H1 (cell line): ENCODE measurements around the gene MYOZ2. TPM values are rescaled to one million over a fixed set of nuclear protein-coding genes. Genes with fewer than 3 reads are reported as not detected.

Experiments
- CTCF ChIA-PET: fragments of 300-600 bp; sonication (Branson Sonifier 250); formaldehyde crosslinking; loops from one replicate; lab custom pipeline; 2021; ENCODE audit not compliant: partially characterized antibody; lab: Charles Lee
- POLR2A ChIA-PET: fragments of 300-600 bp; sonication (Branson Sonifier 250); formaldehyde crosslinking; loops from one replicate; lab custom pipeline; 2021; ENCODE audit warnings: inconsistent platforms; ENCODE audit not compliant: partially characterized antibody; lab: Charles Lee
- DNase-seq, 2 experiments: peaks; one replicate each; pipeline versions ENCODE4 v3.0.0 to v3.0.0-alpha.2; 2010 to 2022; ENCODE audit warnings: low spot score in 2 of 2, low read depth in 1 of 2, mixed read lengths in 1 of 2
- FAIRE-seq: peaks from 2 replicates; lab custom pipeline; 2011; peaks lifted over from hg19 to GRCh38; lab: Jason Lieb, UNC
- H2AFZ ChIP-seq: 2 replicates; pipeline ENCODE4 v1.8.1; 2012; ENCODE audit warnings: low read length, inconsistent platforms
- H2AK5ac ChIP-seq: 2 replicates; pipeline ENCODE4 v1.6.1; 2013; ENCODE audit warnings: low read depth, low read length
- H2BK120ac ChIP-seq: replicated peaks from 2 replicates; pipeline ENCODE3; 2013; ENCODE audit warnings: low read depth, low read length, inconsistent platforms
- H2BK12ac ChIP-seq: 2 replicates; pipeline ENCODE4 v1.6.1; 2013; ENCODE audit warnings: low read depth, low read length
- H2BK15ac ChIP-seq: 2 replicates; pipeline ENCODE4 v1.6.1; 2013; ENCODE audit warnings: low read length
- H2BK20ac ChIP-seq: 2 replicates; pipeline ENCODE4 v1.6.1; 2013; ENCODE audit warnings: low read length
- H2BK5ac ChIP-seq: 2 replicates; pipeline ENCODE4 v1.6.1; 2013; ENCODE audit warnings: low read depth, low read length
- H3K14ac ChIP-seq: 2 replicates; pipeline ENCODE4 v1.6.1; 2013; ENCODE audit warnings: inconsistent platforms; ENCODE audit not compliant: insufficient read length
- H3K18ac ChIP-seq: 2 replicates; pipeline ENCODE4 v1.6.1; 2013; ENCODE audit warnings: low read length; ENCODE audit errors: extremely low read depth
- H3K23ac ChIP-seq: 2 replicates; pipeline ENCODE4 v1.6.1; 2013; ENCODE audit warnings: inconsistent platforms; ENCODE audit not compliant: insufficient read length
- H3K23me2 ChIP-seq: 2 replicates; pipeline ENCODE4 v1.6.1; 2013; ENCODE audit warnings: low read depth, low read length
- H3K27ac ChIP-seq: 2 replicates; pipeline ENCODE4 v1.6.1; 2011; ENCODE audit warnings: low read depth, low read length, inconsistent platforms
- H3K27me3 ChIP-seq, 4 experiments: replicated peaks in 1 of 4; 1 replicate in 1 of 4; 2 replicates in 3 of 4; pipeline versions ENCODE4 v1.6.1 to v1.8.1; 2011 to 2013; ENCODE audit warnings: low read length in 3 of 4, mild to moderate bottlenecking in 3 of 4, inconsistent platforms in 2 of 4, mixed read lengths in 2 of 4, moderate library complexity in 1 of 4; ENCODE audit not compliant: control insufficient read depth in 3 of 4, insufficient read depth in 3 of 4; ENCODE audit errors: extremely low read depth in 1 of 4
- H3K36me3 ChIP-seq, 4 experiments: 2 replicates each; pipeline versions ENCODE4 v1.6.1 to v1.8.1; 2011 to 2013; ENCODE audit warnings: mild to moderate bottlenecking in 4 of 4, low read length in 3 of 4, moderate library complexity in 2 of 4, control low read depth in 1 of 4, inconsistent platforms in 1 of 4; ENCODE audit not compliant: insufficient read depth in 4 of 4, control insufficient read depth in 2 of 4
- H3K4ac ChIP-seq: replicated peaks from 2 replicates; pipeline ENCODE3; 2013; ENCODE audit warnings: low read length, low read depth, mixed read lengths, inconsistent platforms; ENCODE audit not compliant: insufficient read length
- H3K4me1 ChIP-seq, 4 experiments: replicated peaks in 1 of 4; 1 replicate in 1 of 4; 2 replicates in 3 of 4; pipeline versions ENCODE4 v1.6.1 to v1.8.1; 2011 to 2013; ENCODE audit warnings: low read length in 3 of 4, inconsistent platforms in 2 of 4, mixed read lengths in 1 of 4; ENCODE audit not compliant: insufficient read depth in 4 of 4, control insufficient read depth in 3 of 4
- H3K4me2 ChIP-seq, 2 experiments: 2 replicates each; pipeline versions ENCODE4 v1.6.1 to v1.8.1; 2011 to 2013; ENCODE audit warnings: low read depth in 2 of 2, low read length in 2 of 2, control low read depth in 1 of 2, inconsistent platforms in 1 of 2, mild to moderate bottlenecking in 1 of 2; ENCODE audit not compliant: insufficient read depth in 1 of 2
- H3K4me3 ChIP-seq, 4 experiments: fragments of 200-600, 300-600 bp in 1 of 4; sonication (generic), shearing (Covaris generic), sonication (Bioruptor Twin) in 1 of 4; 2 replicates each; pipeline versions ENCODE4 v1.5.1 to v1.8.1; 2011 to 2016; ENCODE audit warnings: low read length in 4 of 4, low read depth in 3 of 4, control low read depth in 2 of 4, inconsistent platforms in 2 of 4, mild to moderate bottlenecking in 2 of 4, mixed read lengths in 1 of 4, moderate library complexity in 1 of 4; ENCODE audit not compliant: insufficient read depth in 2 of 4; ENCODE audit errors: extremely low read depth in 1 of 4
- H3K56ac ChIP-seq: replicated peaks from 2 replicates; pipeline ENCODE3; 2013; ENCODE audit warnings: low read depth, mild to moderate bottlenecking, mixed read lengths, low read length, inconsistent platforms; ENCODE audit not compliant: insufficient read length
- H3K79me1 ChIP-seq: 2 replicates; pipeline ENCODE4 v1.6.1; 2013; ENCODE audit warnings: low read depth, low read length, control low read depth
- H3K79me2 ChIP-seq, 2 experiments: 2 replicates each; pipeline versions ENCODE4 v1.6.1 to v1.8.1; 2012 to 2013; ENCODE audit warnings: low read length in 2 of 2, mild to moderate bottlenecking in 2 of 2, inconsistent platforms in 1 of 2; ENCODE audit not compliant: insufficient read depth in 2 of 2, control insufficient read depth in 1 of 2
- H3K9ac ChIP-seq, 4 experiments: replicated peaks in 1 of 4; 1 replicate in 1 of 4; 2 replicates in 3 of 4; pipeline versions ENCODE4 v1.6.1 to v1.8.1; 2011 to 2013; ENCODE audit warnings: low read depth in 3 of 4, low read length in 3 of 4, control low read depth in 2 of 4, mild to moderate bottlenecking in 2 of 4, moderate library complexity in 2 of 4, inconsistent platforms in 1 of 4; ENCODE audit errors: extremely low read depth in 1 of 4
- H3K9me3 ChIP-seq, 2 experiments: 2 replicates each; pipeline versions ENCODE4 v1.6.1 to v1.8.1; 2012 to 2013; ENCODE audit warnings: mild to moderate bottlenecking in 2 of 2, moderate library complexity in 2 of 2, control low read depth in 1 of 2, inconsistent platforms in 1 of 2, low read depth in 1 of 2, low read length in 1 of 2, mixed read lengths in 1 of 2; ENCODE audit not compliant: insufficient read depth in 2 of 2
- H4K20me1 ChIP-seq, 2 experiments: replicated peaks in 1 of 2; 2 replicates each; pipeline versions ENCODE3 to v1.8.1; 2011 to 2013; ENCODE audit warnings: inconsistent platforms in 2 of 2, low read length in 2 of 2, mild to moderate bottlenecking in 1 of 2; ENCODE audit not compliant: insufficient read depth in 2 of 2, control insufficient read depth in 1 of 2
- H4K5ac ChIP-seq: 2 replicates; pipeline ENCODE4 v1.6.1; 2013; ENCODE audit warnings: low read length, low read depth, mixed read lengths, inconsistent platforms; ENCODE audit not compliant: insufficient read length
- H4K8ac ChIP-seq: 2 replicates; pipeline ENCODE4 v1.8.0; 2013; ENCODE audit warnings: mild to moderate bottlenecking, moderate library complexity, low read length, inconsistent platforms; ENCODE audit not compliant: insufficient read depth; ENCODE audit errors: extremely low read depth
- H4K91ac ChIP-seq: replicated peaks from 2 replicates; pipeline ENCODE3; 2013; ENCODE audit warnings: low read length, mixed read lengths, inconsistent platforms; ENCODE audit not compliant: insufficient read length
- BACH1 ChIP-seq: IDR thresholded peaks from 2 replicates; pipeline ENCODE4 v1.6.1; 2012; ENCODE audit warnings: low read length, improper control_type of control experiment
- BRCA1 ChIP-seq: IDR thresholded peaks from 2 replicates; pipeline ENCODE4 v1.6.1; 2012; ENCODE audit warnings: low read depth, low read length, improper control_type of control experiment
- CBX5 ChIP-seq: fragments of 300-800, 300-1000 bp; sonication (generic); IDR thresholded peaks from 2 replicates; pipeline ENCODE4 v1.7.1; 2016; ENCODE audit warnings: antibody characterized with exemption, low read length, low read depth
- CBX8 ChIP-seq: fragments of 300-800, 300-1000 bp; sonication (generic); IDR thresholded peaks from 2 replicates; pipeline ENCODE4 v1.7.1; 2016; ENCODE audit warnings: low read depth, low read length, borderline replicate concordance
- CEBPB ChIP-seq: IDR thresholded peaks from 2 replicates; pipeline ENCODE4 v1.6.1; 2012; ENCODE audit warnings: low read depth, low read length
- CREB1 ChIP-seq: IDR thresholded peaks from 2 replicates; pipeline ENCODE4 v1.6.1; 2012; ENCODE audit warnings: inconsistent platforms
- EGR1 ChIP-seq: IDR thresholded peaks from 2 replicates; pipeline ENCODE4 v1.6.1; 2011; ENCODE audit warnings: low read depth, low read length, borderline replicate concordance
- JUN ChIP-seq: IDR thresholded peaks from 2 replicates; pipeline ENCODE4 v1.6.1; 2011; ENCODE audit warnings: low read depth, mild to moderate bottlenecking, improper control_type of control experiment, low read length
- KDM5A ChIP-seq: fragments of 200-600 bp; IDR thresholded peaks from 2 replicates; pipeline ENCODE4 v1.7.1; 2012; ENCODE audit warnings: mild to moderate bottlenecking, low read length, inconsistent platforms, mixed read lengths
- MAFK ChIP-seq: IDR thresholded peaks from 2 replicates; pipeline ENCODE4 v1.6.1; 2012; ENCODE audit warnings: low read depth, mild to moderate bottlenecking, improper control_type of control experiment, low read length
- NANOG ChIP-seq: IDR thresholded peaks from 2 replicates; pipeline ENCODE4 v1.6.1; 2011; ENCODE audit warnings: low read length, low read depth, mild to moderate bottlenecking, inconsistent platforms; ENCODE audit not compliant: insufficient read depth, poor library complexity, severe bottlenecking
- RNF2 ChIP-seq: fragments of 200-900, 300-1000 bp; sonication (generic); IDR thresholded peaks from 2 replicates; pipeline ENCODE4 v1.7.1; 2016; ENCODE audit warnings: borderline replicate concordance, low read depth, mild to moderate bottlenecking, antibody characterized with exemption, low read length; ENCODE audit not compliant: poor library complexity, severe bottlenecking; ENCODE audit errors: missing control alignments
- SAP30 ChIP-seq: fragments of 300-600 bp; sonication (generic); IDR thresholded peaks from 2 replicates; pipeline ENCODE4 v1.7.1; 2012; ENCODE audit warnings: low read length, moderate library complexity, mild to moderate bottlenecking, inconsistent platforms; ENCODE audit not compliant: insufficient read depth, insufficient replicate concordance
- SP1 ChIP-seq: IDR thresholded peaks from 2 replicates; pipeline ENCODE4 v1.6.1; 2011; ENCODE audit warnings: low read depth, low read length
- YY1 ChIP-seq: IDR thresholded peaks from 2 replicates; pipeline ENCODE4 v1.6.1; 2011; ENCODE audit warnings: low read depth, mild to moderate bottlenecking, low read length
- ZNF274 ChIP-seq: IDR thresholded peaks from 2 replicates; pipeline ENCODE4 v1.7.0; 2012; ENCODE audit warnings: low read length, borderline replicate concordance; ENCODE audit errors: extremely low read depth
- WGBS, 2 experiments: shearing (Covaris generic) in 1 of 2; methylation state at CpG; one replicate each; pipeline versions ENCODE4 v1.1.6 to v1.1.7; 2013 to 2015; ENCODE audit warnings: low lambda C conversion rate in 2 of 2, mixed read lengths in 2 of 2, inconsistent platforms in 1 of 2, low coverage in 1 of 2, missing lambda C conversion rate in 1 of 2; ENCODE audit not compliant: insufficient replicate concordance in 2 of 2, insufficient coverage in 1 of 2, insufficient read length in 1 of 2; ENCODE audit errors: extremely low coverage in 1 of 2, missing lambda C conversion rate in 1 of 2; 5-methylcytosine and 5-hydroxymethylcytosine counted together
- polyA plus RNA-seq, 7 experiments: library from polyadenylated mRNA; depleted of rRNA in 3 of 7; stranded (reverse) in 5 of 7; unstranded in 2 of 7; fragments of >200 nt in 5 of 7; fragments of 200-250 nt in 2 of 7; gene quantifications; 1 replicate in 5 of 7; 2 replicates in 1 of 7; 4 replicates in 1 of 7; pipeline versions ENCODE4 v1.2.1 to v1.2.3, GENCODE V29; 2011 to 2013; ENCODE audit warnings: missing spikeins in 2 of 7, mixed read lengths in 2 of 7
- total RNA-seq: library from RNA; stranded (reverse); fragmentation: NEBNext Ultra II Directional; extraction: Animal tissue kit (Norgen Biotek cat#: 25700); gene quantifications from 2 replicates; pipeline ENCODE4 v1.2.1, GENCODE V29; 2021

MYOZ2 gene
- total and polyA plus RNA-seq, 2 of the 8 experiments (the other 6 are each of a cell fraction or from before 2014, with no cell fraction given): not detected

GRCh38 chr4:119165767-119166166 is 30.1 kb downstream of the MYOZ2 start:
- Histone ChIP-seq H2BK20ac (no peak overlapping the region), H2AFZ (no peak overlapping the region), H3K23me2 (no peaks in the 10 kb centered on the region), H3K4me3 (no peak overlapping the region), H2BK120ac (no peak overlapping the region), H2BK15ac (no peak overlapping the region), H2BK5ac (no peak overlapping the region), H3K14ac (no peak overlapping the region), H4K20me1 (no peaks in the 10 kb centered on the region), H3K79me2 (no peaks in the 10 kb centered on the region), H3K36me3 (no peaks in the 10 kb centered on the region), H3K27me3 (no peaks in the 10 kb centered on the region), H3K18ac (no peak overlapping the region), H3K4ac (no peak overlapping the region), H3K4me1 (no peaks in the 10 kb centered on the region), H3K23ac (no peak overlapping the region), H2BK12ac (no peak overlapping the region), H3K9ac (no peak overlapping the region), H2AK5ac (no peak overlapping the region), H4K8ac (no peak overlapping the region), H3K9me3 (0 out of 4 replicates have a peak, but pooled peaks cover 0 to 3% of the 10 kb centered on the region in 2 experiments), H4K5ac (no peak overlapping the region), H3K56ac (no peak overlapping the region), H3K27ac (no peak overlapping the region), H4K91ac (no peak overlapping the region), H3K79me1 (no peaks in the 10 kb centered on the region), H3K4me2 (no peak overlapping the region)
- CTCF ChIA-PET: interaction anchor here (0.5 kb wide), 1 partner anchor 125 kb away, joined by 3 read pairs; no protein-coding TSS in a partner anchor
- no peak for FAIRE-seq
- WGBS, 2 experiments: 84% methylated on average over 3 of the region's 3 CpGs; no CpG with 5 or more reads in 1 of the 2 experiments
- DNase-seq: no peak
- POLR2A ChIA-PET: no interaction called here
- TF ChIP-seq KDM5A: no peak
- no peak for TF ChIP-seq BRCA1
- no peak for TF ChIP-seq CBX5
- no peak for TF ChIP-seq NANOG
- TF ChIP-seq EGR1: no peak
- no peak for TF ChIP-seq RNF2
- no peak for TF ChIP-seq MAFK
- TF ChIP-seq JUN: no peak
- no peak for TF ChIP-seq SAP30
- no peak for TF ChIP-seq YY1
- TF ChIP-seq CREB1: no peak
- no peak for TF ChIP-seq CEBPB
- no peak for TF ChIP-seq CBX8
- TF ChIP-seq BACH1: no peak
- TF ChIP-seq SP1: no peak
- no peak for TF ChIP-seq ZNF274
